Mesendoderm (in vitro differentiated cells): ENCODE results near the gene TP53BP2.
"Not testable (repeated sequence)": the region's sequence is repeated elsewhere in the genome, so short reads cannot be mapped to it uniquely, and the experiment has no call there.

Experiments
- DNase-seq: peaks from one replicate; pipeline ENCODE4 v3.0.0; 2013
- H2AK5ac ChIP-seq: 2 replicates; pipeline ENCODE4 v1.6.1; 2013; ENCODE audit warnings: low read length, inconsistent platforms
- H2BK120ac ChIP-seq: 2 replicates; pipeline ENCODE4 v1.6.1; 2013; ENCODE audit warnings: low read depth, mild to moderate bottlenecking, low read length, moderate library complexity, mixed read lengths
- H2BK15ac ChIP-seq: replicated peaks from 2 replicates; pipeline ENCODE4 v1.6.1; 2013; ENCODE audit warnings: low read depth, mild to moderate bottlenecking, moderate library complexity
- H2BK5ac ChIP-seq: 2 replicates; pipeline ENCODE4 v1.6.1; 2013; ENCODE audit warnings: low read length, inconsistent platforms
- H3K18ac ChIP-seq: 2 replicates; pipeline ENCODE4 v1.6.1; 2013; ENCODE audit warnings: mild to moderate bottlenecking, low read length, mixed read lengths
- H3K23ac ChIP-seq: one replicate; pipeline ENCODE4 v1.6.1; 2013; ENCODE audit warnings: low read length
- H3K27ac ChIP-seq: 2 replicates; pipeline ENCODE4 v1.5.1; 2013; ENCODE audit warnings: low read depth, mild to moderate bottlenecking, inconsistent platforms, low read length, moderate library complexity
- H3K27me3 ChIP-seq: 2 replicates; pipeline ENCODE4 v1.6.1; 2013; ENCODE audit warnings: low read length, control low read depth, mild to moderate bottlenecking, inconsistent platforms; ENCODE audit not compliant: insufficient read depth, poor library complexity
- H3K36me3 ChIP-seq: 2 replicates; pipeline ENCODE4 v1.6.1; 2013; ENCODE audit warnings: low read length, inconsistent platforms; ENCODE audit not compliant: control insufficient read depth, insufficient read depth
- H3K4ac ChIP-seq: one replicate; pipeline ENCODE4 v1.6.1; 2013; ENCODE audit warnings: low read depth, mild to moderate bottlenecking, low read length, moderate library complexity
- H3K4me1 ChIP-seq: 2 replicates; pipeline ENCODE4 v1.6.1; 2013; ENCODE audit warnings: low read depth, low read length, inconsistent platforms; ENCODE audit not compliant: control insufficient read depth
- H3K4me2 ChIP-seq: 2 replicates; pipeline ENCODE4 v1.6.1; 2013; ENCODE audit warnings: low read length
- H3K4me3 ChIP-seq: 2 replicates; pipeline ENCODE4 v1.5.1; 2013; ENCODE audit warnings: mild to moderate bottlenecking, low read length
- H3K56ac ChIP-seq: one replicate; pipeline ENCODE4 v1.6.1; 2013; ENCODE audit warnings: low read length
- H3K79me1 ChIP-seq: 2 replicates; pipeline ENCODE4 v1.6.1; 2013; ENCODE audit warnings: low read length, inconsistent platforms
- H3K79me2 ChIP-seq: 2 replicates; pipeline ENCODE4 v1.6.1; 2013; ENCODE audit warnings: mild to moderate bottlenecking, low read length; ENCODE audit not compliant: control insufficient read depth, insufficient read depth
- H3K9ac ChIP-seq: 2 replicates; pipeline ENCODE4 v1.6.1; 2013; ENCODE audit warnings: low read length, inconsistent platforms
- H4K5ac ChIP-seq: one replicate; pipeline ENCODE4 v1.6.1; 2013; ENCODE audit warnings: low read length
- H4K8ac ChIP-seq: one replicate; pipeline ENCODE4 v1.6.1; 2013; ENCODE audit warnings: low read depth, mild to moderate bottlenecking, control low read depth, low read length, moderate library complexity
- WGBS: extraction: QIAGEN DNeasy Blood & Tissue Kit; methylation state at CpG from one replicate; pipeline ENCODE4 v1.1.7; 2013; ENCODE audit warnings: low lambda C conversion rate, missing lambda C conversion rate; ENCODE audit not compliant: insufficient coverage; ENCODE audit errors: extremely low coverage; 5-methylcytosine and 5-hydroxymethylcytosine counted together

Gene TP53BP2

GRCh38 chr1:223872308-223872901 lies 26.7 kb upstream of the TP53BP2 start:
- no peak overlapping the region for H2AK5ac ChIP-seq

GRCh38 chr1:223870617-223871574 lies 25.1 kb upstream of the TP53BP2 start:
- WGBS = no CpG with 5 or more reads among the region's 14 CpGs
- peak; percentile 92 for DNase-seq

More at GRCh38 chr1:223872308-223872901, 26.7 kb upstream of the TP53BP2 start:
- H4K8ac ChIP-seq = no peak overlapping the region
- no peak overlapping the region for H2BK15ac ChIP-seq
- no peak overlapping the region for H3K4me3 ChIP-seq
- H3K4me1 ChIP-seq = peaks cover 6% of the 10 kb centered on the region
- DNase-seq = peak; percentile 70
- no peak overlapping the region for H4K5ac ChIP-seq
- H3K36me3 ChIP-seq = no peaks in the 10 kb centered on the region
- H2BK5ac ChIP-seq = no peak overlapping the region
- no peaks in the 10 kb centered on the region for H3K79me2 ChIP-seq
- no peak overlapping the region for H2BK120ac ChIP-seq
- no peak overlapping the region for H3K4me2 ChIP-seq
- H3K4ac ChIP-seq = no peak overlapping the region
- H3K23ac ChIP-seq = no peak overlapping the region
- peak overlapping the region; percentile 56 for H3K18ac ChIP-seq
- no CpG with 5 or more reads among the region's 5 CpGs for WGBS
- no peak overlapping the region for H3K27ac ChIP-seq
- no peaks in the 10 kb centered on the region for H3K27me3 ChIP-seq
- no peak overlapping the region for H3K9ac ChIP-seq
- no peaks in the 10 kb centered on the region for H3K79me1 ChIP-seq
- H3K56ac ChIP-seq = no peak overlapping the region

GRCh38 chr1:223864599-223865368 lies 19.0 kb upstream of the TP53BP2 start:
- H3K9ac ChIP-seq, H3K4me3 ChIP-seq, H4K8ac ChIP-seq, H2AK5ac ChIP-seq, H3K36me3 ChIP-seq, H3K4me1 ChIP-seq, DNase-seq, H2BK15ac ChIP-seq, H3K27me3 ChIP-seq, H3K4me2 ChIP-seq, H3K79me1 ChIP-seq, H4K5ac ChIP-seq, H3K27ac ChIP-seq, H3K56ac ChIP-seq, H2BK120ac ChIP-seq, H3K23ac ChIP-seq, H3K4ac ChIP-seq, H2BK5ac ChIP-seq, H3K79me2 ChIP-seq, H3K18ac ChIP-seq: not testable (repeated sequence)
- no CpG with 5 or more reads among the region's 19 CpGs for WGBS

More at GRCh38 chr1:223870617-223871574, 25.1 kb upstream of the TP53BP2 start:
- Histone ChIP-seq H2AK5ac (no peak overlapping the region), H3K23ac (no peak overlapping the region), H3K4ac (peak overlapping the region; percentile 36), H2BK15ac (no peak overlapping the region), H3K4me1 (peaks cover 6% of the 10 kb centered on the region), H3K4me3 (no peak overlapping the region), H3K27me3 (no peaks in the 10 kb centered on the region), H3K79me2 (no peaks in the 10 kb centered on the region), H4K8ac (no peak overlapping the region), H4K5ac (peak overlapping the region; percentile 30), H3K56ac (peak overlapping the region; percentile 84), H3K4me2 (no peak overlapping the region), H3K27ac (peak overlapping the region; percentile 25), H3K36me3 (no peaks in the 10 kb centered on the region), H3K9ac (peak overlapping the region; percentile 43), H2BK120ac (no peak overlapping the region), H3K79me1 (no peaks in the 10 kb centered on the region), H3K18ac (peak overlapping the region; percentile 25), H2BK5ac (peak overlapping the region; percentile 66)

GRCh38 chr1:223864084-223864483 lies 18.3 kb upstream of the TP53BP2 start:
- no peak overlapping the region for H3K4me3 ChIP-seq
- no peak overlapping the region for H3K18ac ChIP-seq
- no peak for DNase-seq
- H3K36me3 ChIP-seq = no peaks in the 10 kb centered on the region
- no peak overlapping the region for H3K56ac ChIP-seq
- H2BK15ac ChIP-seq = no peak overlapping the region
- no peak overlapping the region for H4K5ac ChIP-seq
- H4K8ac ChIP-seq = no peak overlapping the region
- no peak overlapping the region for H3K4me2 ChIP-seq
- H3K4me1 ChIP-seq = peaks cover 10% of the 10 kb centered on the region
- H3K4ac ChIP-seq = no peak overlapping the region
- no peak overlapping the region for H2AK5ac ChIP-seq
- H2BK120ac ChIP-seq = no peak overlapping the region
- H3K27me3 ChIP-seq = no peaks in the 10 kb centered on the region
- H2BK5ac ChIP-seq = no peak overlapping the region
- no peak overlapping the region for H3K27ac ChIP-seq
- H3K79me2 ChIP-seq = no peaks in the 10 kb centered on the region
- WGBS = no CpG with 5 or more reads among the region's 17 CpGs
- no peak overlapping the region for H3K23ac ChIP-seq
- H3K9ac ChIP-seq = no peak overlapping the region
- no peaks in the 10 kb centered on the region for H3K79me1 ChIP-seq

GRCh38 chr1:223861904-223862303 lies 16.2 kb upstream of the TP53BP2 start:
- no peak overlapping the region for H3K56ac ChIP-seq
- no peaks in the 10 kb centered on the region for H3K79me1 ChIP-seq
- no peak for DNase-seq
- no peak overlapping the region for H3K4me2 ChIP-seq
- no peaks in the 10 kb centered on the region for H3K79me2 ChIP-seq
- H3K23ac ChIP-seq = no peak overlapping the region
- no peak overlapping the region for H3K18ac ChIP-seq
- no peaks in the 10 kb centered on the region for H3K27me3 ChIP-seq
- H3K27ac ChIP-seq = no peak overlapping the region
- H3K4me3 ChIP-seq = no peak overlapping the region
- no peak overlapping the region for H3K4ac ChIP-seq
- WGBS = no CpG with 5 or more reads among the region's 1 CpG
- no peak overlapping the region for H2AK5ac ChIP-seq
- H4K8ac ChIP-seq = no peak overlapping the region
- no peak overlapping the region for H2BK5ac ChIP-seq
- no peak overlapping the region for H2BK120ac ChIP-seq
- no peak overlapping the region for H2BK15ac ChIP-seq
- no peak overlapping the region for H4K5ac ChIP-seq
- no peak overlapping the region for H3K9ac ChIP-seq
- peaks cover 14% of the 10 kb centered on the region for H3K4me1 ChIP-seq
- H3K36me3 ChIP-seq = no peaks in the 10 kb centered on the region
